Neural crest cell (in vitro differentiated cells): ENCODE data around the gene CYP2C19. TPM values are rescaled to one million over a fixed set of nuclear protein-coding genes. Genes with fewer than 3 reads are reported as not detected.

ENCODE experiments used
- DNase-seq: peaks from one replicate; pipeline ENCODE4 v3.0.0; 2021; ENCODE audit warnings: low read depth, mixed read lengths, low spot score
- H3K27ac Mint-ChIP-seq: one replicate; pipeline ENCODE4 v1.8.0; 2021; ENCODE audit warnings: mild to moderate bottlenecking, mixed read lengths; ENCODE audit not compliant: unreplicated experiment
- H3K27me3 Mint-ChIP-seq: 2 replicates; pipeline ENCODE4 v1.8.0; 2021; ENCODE audit warnings: low read depth, mild to moderate bottlenecking, mixed read lengths
- H3K36me3 Mint-ChIP-seq: 2 replicates; pipeline ENCODE4 v1.8.0; 2021; ENCODE audit warnings: low read depth, mild to moderate bottlenecking, mixed read lengths
- H3K4me1 Mint-ChIP-seq: 2 replicates; pipeline ENCODE4 v1.8.0; 2021; ENCODE audit warnings: mixed read lengths
- H3K4me3 Mint-ChIP-seq: one replicate; pipeline ENCODE4 v1.8.0; 2021; ENCODE audit warnings: mild to moderate bottlenecking, mixed read lengths
- H3K9me3 Mint-ChIP-seq: 2 replicates; pipeline ENCODE4 v1.8.0; 2021; ENCODE audit warnings: mixed read lengths
- total RNA-seq: library from RNA; stranded (reverse); gene quantifications from 2 replicates; pipeline ENCODE4 v1.2.1, GENCODE V29; 2021
- TF ChIP-seq, protein P1 (sequence below): fragments of 200-600 bp; sonication (generic); conservative IDR thresholded peaks from 2 replicates; pipeline ENCODE4 v1.5.0; 2021; ENCODE audit warnings: antibody characterized with exemption, mild to moderate bottlenecking

CYP2C19 gene
- total RNA-seq, 1 donor from 2014 or later: not detected

DNA sequence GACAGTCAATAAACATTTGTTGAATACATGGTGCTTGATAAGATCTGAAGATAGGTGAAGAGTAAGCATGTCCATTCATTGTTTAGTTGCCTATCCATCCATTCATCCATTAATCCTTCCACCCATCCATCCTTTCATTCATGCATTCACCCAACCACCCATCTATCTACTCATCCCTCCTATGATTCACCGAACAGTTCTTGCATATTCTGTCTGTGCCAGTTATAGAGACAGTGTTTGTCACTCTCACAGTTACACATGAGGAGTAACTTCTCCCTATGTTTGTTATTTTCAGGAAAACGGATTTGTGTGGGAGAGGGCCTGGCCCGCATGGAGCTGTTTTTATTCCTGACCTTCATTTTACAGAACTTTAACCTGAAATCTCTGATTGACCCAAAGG is 90.0 kb downstream of the CYP2C19 start:
- no peak for DNase-seq
- no peaks in the 10 kb centered on the region for H3K36me3 Mint-ChIP-seq
- H3K27me3 Mint-ChIP-seq: peaks cover 11% of the 10 kb centered on the region
- H3K9me3 Mint-ChIP-seq: no peaks in the 10 kb centered on the region
- H3K4me3 Mint-ChIP-seq: no peak overlapping the region
- H3K27ac Mint-ChIP-seq: no peak overlapping the region
- TF ChIP-seq, protein P1, sequence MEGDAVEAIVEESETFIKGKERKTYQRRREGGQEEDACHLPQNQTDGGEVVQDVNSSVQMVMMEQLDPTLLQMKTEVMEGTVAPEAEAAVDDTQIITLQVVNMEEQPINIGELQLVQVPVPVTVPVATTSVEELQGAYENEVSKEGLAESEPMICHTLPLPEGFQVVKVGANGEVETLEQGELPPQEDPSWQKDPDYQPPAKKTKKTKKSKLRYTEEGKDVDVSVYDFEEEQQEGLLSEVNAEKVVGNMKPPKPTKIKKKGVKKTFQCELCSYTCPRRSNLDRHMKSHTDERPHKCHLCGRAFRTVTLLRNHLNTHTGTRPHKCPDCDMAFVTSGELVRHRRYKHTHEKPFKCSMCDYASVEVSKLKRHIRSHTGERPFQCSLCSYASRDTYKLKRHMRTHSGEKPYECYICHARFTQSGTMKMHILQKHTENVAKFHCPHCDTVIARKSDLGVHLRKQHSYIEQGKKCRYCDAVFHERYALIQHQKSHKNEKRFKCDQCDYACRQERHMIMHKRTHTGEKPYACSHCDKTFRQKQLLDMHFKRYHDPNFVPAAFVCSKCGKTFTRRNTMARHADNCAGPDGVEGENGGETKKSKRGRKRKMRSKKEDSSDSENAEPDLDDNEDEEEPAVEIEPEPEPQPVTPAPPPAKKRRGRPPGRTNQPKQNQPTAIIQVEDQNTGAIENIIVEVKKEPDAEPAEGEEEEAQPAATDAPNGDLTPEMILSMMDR: no peak
- H3K4me1 Mint-ChIP-seq: no peaks in the 10 kb centered on the region

GRCh38 chr10:94853065-94853464 is 90.6 kb downstream of the CYP2C19 start:
- Mint-ChIP-seq H3K36me3 (no peaks in the 10 kb centered on the region), H3K4me3 (no peak overlapping the region), H3K27me3 (peaks cover 11% of the 10 kb centered on the region), H3K9me3 (no peaks in the 10 kb centered on the region), H3K27ac (no peak overlapping the region), H3K4me1 (no peaks in the 10 kb centered on the region)
- TF ChIP-seq, protein P1: no peak
- DNase-seq: no peak

GRCh38 chr10:94858005-94858404 is 95.5 kb downstream of the CYP2C19 start:
- Mint-ChIP-seq H3K27me3 (peaks cover 24% of the 10 kb centered on the region), H3K36me3 (no peaks in the 10 kb centered on the region), H3K9me3 (no peaks in the 10 kb centered on the region), H3K4me1 (no peaks in the 10 kb centered on the region), H3K27ac (no peak overlapping the region), H3K4me3 (no peak overlapping the region)
- DNase-seq: no peak
- TF ChIP-seq, protein P1: no peak

- Mint-ChIP-seq H3K27me3 (peaks cover 24% of the 10 kb centered on the region), H3K9me3 (peaks cover 6% of the 10 kb centered on the region), H3K4me1 (no peaks in the 10 kb centered on the region), H3K36me3 (no peaks in the 10 kb centered on the region), H3K27ac (no peak overlapping the region), H3K4me3 (no peak overlapping the region)
- TF ChIP-seq, protein P1: no peak
- DNase-seq: no peak
These were observed 96.6 kb downstream of the CYP2C19 start for GRCh38 chr10:94859086-94859485.

DNA sequence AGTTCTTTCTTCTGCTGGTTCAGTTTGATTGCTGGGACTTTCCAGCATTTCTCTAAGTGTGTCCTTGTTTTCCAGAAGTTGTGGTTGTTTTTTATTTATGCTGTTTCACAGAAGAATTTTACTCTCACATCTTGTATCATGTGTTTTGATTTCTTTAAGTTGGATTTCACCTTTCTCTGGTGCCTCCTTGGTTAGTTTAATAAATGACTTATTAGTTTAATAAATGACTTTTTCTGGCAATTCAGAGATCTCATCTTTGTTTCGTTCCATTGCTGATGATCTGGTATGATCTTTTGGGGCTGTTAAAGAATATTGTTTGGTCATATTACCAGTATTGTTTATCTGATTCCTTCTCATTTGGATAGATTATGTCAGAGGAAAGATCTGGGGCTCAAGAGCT is 116.2 kb downstream of the CYP2C19 start:
- Mint-ChIP-seq H3K36me3 (no peaks in the 10 kb centered on the region), H3K4me3 (no peak overlapping the region), H3K27ac (no peak overlapping the region), H3K9me3 (no peaks in the 10 kb centered on the region), H3K27me3 (peaks cover 26% of the 10 kb centered on the region), H3K4me1 (no peaks in the 10 kb centered on the region)
- no peak for DNase-seq
- TF ChIP-seq, protein P1: no peak

- H3K4me1 Mint-ChIP-seq: no peaks in the 10 kb centered on the region
- peaks cover 21% of the 10 kb centered on the region for H3K27me3 Mint-ChIP-seq
- no peaks in the 10 kb centered on the region for H3K9me3 Mint-ChIP-seq
- H3K4me3 Mint-ChIP-seq: no peak overlapping the region
- DNase-seq: no peak
- no peak overlapping the region for H3K27ac Mint-ChIP-seq
- H3K36me3 Mint-ChIP-seq: no peaks in the 10 kb centered on the region
- TF ChIP-seq, protein P1: no peak
These were observed 116.7 kb downstream of the CYP2C19 start for GRCh38 chr10:94879214-94879613.
